ENCODE results near the gene DNMT3A.

The DNMT3A gene

DNA sequence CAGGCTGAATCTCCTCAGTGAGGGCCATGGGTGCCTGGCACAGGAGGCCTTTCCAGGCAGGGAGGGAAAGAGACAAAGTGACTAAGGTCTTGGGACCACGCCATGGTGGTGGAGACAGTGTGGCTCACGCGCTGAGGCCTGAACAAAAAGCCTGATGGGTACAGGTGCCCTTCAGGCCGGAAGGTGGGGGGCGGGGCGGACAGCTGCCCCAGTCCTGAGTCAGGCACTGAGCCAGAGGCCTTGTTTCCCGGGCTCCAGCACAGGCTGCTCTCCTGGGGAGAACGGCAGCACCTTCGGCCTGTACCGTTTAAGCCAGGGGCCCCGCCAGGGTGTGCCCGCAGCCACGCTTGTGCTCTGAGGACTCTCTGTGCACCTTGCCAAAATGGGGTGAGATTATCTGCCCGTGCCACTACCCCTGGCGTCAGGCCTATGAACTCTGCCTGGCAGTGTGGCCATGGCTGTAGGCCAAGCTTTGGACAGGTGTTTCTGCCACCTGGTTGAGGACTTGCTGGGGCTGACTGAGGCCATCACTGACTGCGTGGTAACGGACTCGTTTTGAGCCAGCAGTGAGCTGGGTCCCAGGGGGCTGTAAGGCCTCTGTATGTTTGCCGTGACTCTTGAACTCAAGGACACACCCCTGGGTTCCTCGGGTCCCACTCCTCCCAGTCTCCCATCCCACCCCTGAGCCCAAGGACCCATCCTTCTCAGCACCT is 31.7 kb upstream of the DNMT3A start:
- DNase-seq (ENCODE audit: low read depth in 2 of 2, low spot score in 1 of 2): no peak

DNA sequence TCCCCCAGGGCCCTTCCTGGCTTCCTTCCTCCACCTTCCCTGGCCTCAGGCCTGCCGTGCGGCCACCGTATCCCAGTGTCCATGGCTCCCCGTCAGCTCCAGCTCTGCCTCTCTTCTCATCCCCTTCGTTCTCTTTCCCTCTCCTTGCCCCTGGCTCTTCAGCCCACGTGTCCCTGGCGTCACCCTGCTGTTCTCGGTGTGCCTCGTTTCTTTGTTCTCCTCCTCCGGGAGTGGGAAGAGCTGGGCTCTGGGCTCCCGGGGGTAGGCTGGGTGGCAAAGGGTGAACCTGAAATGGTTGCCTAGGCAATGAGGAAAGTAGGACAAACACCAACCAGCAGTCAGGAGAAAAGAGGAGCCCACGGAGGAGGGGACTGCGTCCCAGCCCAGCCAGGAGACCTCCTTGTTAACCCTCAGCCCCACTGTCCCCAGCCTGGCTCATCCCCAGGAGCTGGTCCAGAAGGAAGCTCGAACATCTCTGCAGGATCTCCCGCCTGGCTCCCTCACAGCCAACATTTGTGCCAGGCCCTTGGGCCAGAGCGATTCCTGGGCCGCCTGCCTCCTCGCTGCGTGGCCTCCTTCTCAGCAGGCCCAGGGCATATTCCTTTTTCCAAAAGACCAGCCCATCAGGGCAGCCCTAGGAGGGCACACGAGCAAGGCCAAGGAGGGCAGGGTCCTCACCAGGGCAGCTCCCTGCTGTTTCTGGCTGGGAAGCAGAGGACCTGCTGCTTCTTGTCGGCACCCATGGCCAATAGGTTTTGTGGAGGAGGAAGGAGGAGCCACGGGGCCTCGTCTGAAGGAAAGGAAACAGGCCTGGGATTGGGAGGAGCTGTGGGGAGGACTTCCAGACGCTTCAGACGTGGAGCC is 30.9 kb upstream of the DNMT3A start:
- DNase-seq (ENCODE audit: low read depth in 2 of 2, low spot score in 1 of 2): no peak

- DNase-seq (ENCODE audit: low read depth in 2 of 2, low spot score in 1 of 2): no peak
Observed at GRCh38 chr2:25371253-25372241, 29.8 kb upstream of the DNMT3A start.

DNA sequence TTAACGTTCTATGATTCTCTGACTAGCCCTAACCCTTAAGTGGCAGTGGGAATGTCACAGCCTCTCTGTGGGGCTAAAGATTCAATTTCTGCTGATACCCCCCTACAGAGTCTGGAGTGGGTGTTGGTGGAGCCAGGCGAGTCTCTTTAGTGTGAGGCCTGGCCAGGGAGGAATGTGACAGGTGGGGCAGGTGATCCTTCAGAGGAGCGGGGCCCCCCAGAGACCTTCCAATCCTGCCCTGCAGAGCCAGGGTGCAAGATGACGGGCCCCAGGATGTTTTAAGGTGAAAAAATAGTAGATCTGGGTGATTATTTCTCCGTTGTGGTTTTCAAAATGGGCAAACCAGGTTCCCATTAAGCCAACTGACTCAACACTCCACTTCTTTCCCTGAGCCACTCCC is 28.2 kb upstream of the DNMT3A start:
- no peak for DNase-seq (ENCODE audit: low read depth in 2 of 2, low spot score in 1 of 2)

GRCh38 chr2:25369439-25369838 is 27.7 kb upstream of the DNMT3A start:
- DNase-seq (ENCODE audit: low read depth in 2 of 2, low spot score in 1 of 2): no peak

- DNase-seq (ENCODE audit: low read depth in 2 of 2, low spot score in 1 of 2): no peak
Observed at GRCh38 chr2:25368660-25369059, 26.9 kb upstream of the DNMT3A start.

DNA sequence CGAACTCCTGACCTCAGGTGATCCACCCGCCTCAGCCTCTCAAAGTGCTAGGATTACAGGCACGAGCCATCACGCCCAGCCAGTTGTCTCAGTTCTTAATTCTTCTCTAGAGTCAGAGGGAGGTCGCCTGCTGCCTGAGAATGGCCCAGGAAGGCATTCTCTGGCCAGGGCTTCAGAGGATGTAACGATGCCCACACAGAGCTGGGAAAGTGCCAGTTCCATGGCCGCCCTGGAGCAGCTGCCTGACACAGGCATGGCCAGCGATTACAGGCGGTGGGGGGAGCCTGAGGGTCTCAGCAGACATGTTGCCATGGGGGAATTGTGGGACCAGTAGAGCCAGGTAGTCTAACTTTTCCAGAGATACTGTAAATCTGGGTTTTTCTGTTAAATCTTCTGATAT is 25.6 kb upstream of the DNMT3A start:
- no peak for DNase-seq (ENCODE audit: low read depth in 2 of 2, low spot score in 1 of 2)

DNA sequence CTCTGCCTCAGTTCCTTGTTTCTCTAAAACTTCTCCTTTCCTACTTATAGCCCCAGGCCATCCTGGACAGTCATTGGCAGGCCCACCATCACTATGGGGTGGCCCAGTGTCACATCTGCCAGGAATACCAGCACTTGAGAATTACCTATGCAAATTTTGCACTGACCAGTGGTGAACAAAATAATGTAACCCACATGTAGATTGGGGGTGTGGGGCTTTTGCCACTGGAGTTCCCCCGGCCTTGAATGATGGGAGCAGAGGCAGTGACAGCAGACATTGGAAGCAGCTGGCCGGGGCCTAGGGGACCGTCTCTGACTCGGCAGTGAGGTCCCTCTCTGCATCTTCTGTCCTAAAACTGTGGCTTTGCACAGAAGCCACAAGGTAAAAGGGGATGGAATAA is 24.9 kb upstream of the DNMT3A start:
- no peak for DNase-seq (ENCODE audit: low read depth in 2 of 2, low spot score in 1 of 2)

DNA sequence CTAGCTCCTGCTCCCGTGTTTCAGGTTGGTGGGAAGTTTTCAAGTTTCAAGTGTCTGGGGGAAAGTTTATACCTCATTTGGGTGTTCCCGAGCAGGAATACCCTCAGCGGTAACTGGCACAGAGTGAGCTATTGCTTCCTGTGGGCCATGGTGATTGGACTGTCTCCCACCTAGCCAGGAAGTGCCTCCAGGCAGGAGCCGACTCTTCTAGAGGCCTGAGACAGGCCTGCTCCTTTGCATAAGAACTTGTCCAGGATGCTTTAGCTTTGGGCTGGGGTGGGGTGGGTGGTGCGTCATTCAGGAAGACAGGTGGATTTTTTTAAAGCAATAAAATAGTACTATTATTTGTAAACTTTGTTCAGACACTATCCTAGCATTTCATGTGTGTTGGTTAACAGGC is 23.5 kb upstream of the DNMT3A start:
- no peak for DNase-seq (ENCODE audit: low read depth in 2 of 2, low spot score in 1 of 2)

DNA sequence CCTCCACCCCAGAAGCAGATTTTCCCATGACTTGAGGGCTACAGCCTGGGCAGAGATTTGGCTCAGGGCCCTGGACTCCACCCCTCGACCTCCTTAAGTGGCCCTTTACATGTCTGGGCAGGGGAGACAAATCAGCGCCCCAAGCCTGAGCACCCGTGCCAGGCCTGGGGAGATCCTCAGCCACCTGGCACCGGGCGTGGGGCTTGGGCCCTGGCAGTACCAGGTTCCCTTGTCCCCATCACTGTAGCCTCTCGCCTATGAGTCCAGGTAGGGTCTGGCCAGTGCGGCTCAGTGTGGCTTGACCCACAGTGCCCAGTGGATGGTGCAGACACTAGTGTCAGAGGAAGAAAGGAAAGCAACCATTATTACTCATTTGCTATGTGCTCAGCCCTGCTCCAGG is 22.0 kb upstream of the DNMT3A start:
- no peak for DNase-seq (ENCODE audit: low read depth in 2 of 2, low spot score in 1 of 2)

- DNase-seq (ENCODE audit: low read depth in 2 of 2, low spot score in 1 of 2): peak; percentile 28 to 36
Observed at GRCh38 chr2:25362434-25363145, 20.9 kb upstream of the DNMT3A start.

GRCh38 chr2:25362049-25362433 is 20.3 kb upstream of the DNMT3A start:
- peak; percentile 89 to 92 for DNase-seq (ENCODE audit: low read depth in 2 of 2, low spot score in 1 of 2)

GRCh38 chr2:25361261-25362048 is 19.7 kb upstream of the DNMT3A start:
- DNase-seq (ENCODE audit: low read depth in 2 of 2, low spot score in 1 of 2): no peak

DNA sequence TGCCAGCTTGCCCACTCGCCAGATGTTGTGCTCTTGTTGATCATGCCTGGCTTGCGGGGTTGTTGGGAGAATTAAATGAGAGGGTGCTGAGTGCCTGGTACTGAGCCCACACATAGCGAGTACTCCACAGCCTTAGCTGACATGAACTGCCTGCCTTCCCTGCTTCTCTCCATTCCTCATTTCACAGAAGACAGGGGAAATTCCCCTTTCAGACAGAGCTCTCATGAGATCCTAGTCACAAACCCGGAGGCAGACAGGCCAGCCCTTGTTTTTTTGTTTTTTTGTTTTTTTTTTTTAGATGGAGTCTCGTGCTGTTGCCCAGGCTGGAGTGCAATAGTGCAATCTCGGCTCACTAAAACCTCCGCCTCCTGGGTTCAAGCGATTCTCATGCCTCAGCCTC is 17.1 kb upstream of the DNMT3A start:
- no peak for DNase-seq (ENCODE audit: low read depth in 2 of 2, low spot score in 1 of 2)

DNA sequence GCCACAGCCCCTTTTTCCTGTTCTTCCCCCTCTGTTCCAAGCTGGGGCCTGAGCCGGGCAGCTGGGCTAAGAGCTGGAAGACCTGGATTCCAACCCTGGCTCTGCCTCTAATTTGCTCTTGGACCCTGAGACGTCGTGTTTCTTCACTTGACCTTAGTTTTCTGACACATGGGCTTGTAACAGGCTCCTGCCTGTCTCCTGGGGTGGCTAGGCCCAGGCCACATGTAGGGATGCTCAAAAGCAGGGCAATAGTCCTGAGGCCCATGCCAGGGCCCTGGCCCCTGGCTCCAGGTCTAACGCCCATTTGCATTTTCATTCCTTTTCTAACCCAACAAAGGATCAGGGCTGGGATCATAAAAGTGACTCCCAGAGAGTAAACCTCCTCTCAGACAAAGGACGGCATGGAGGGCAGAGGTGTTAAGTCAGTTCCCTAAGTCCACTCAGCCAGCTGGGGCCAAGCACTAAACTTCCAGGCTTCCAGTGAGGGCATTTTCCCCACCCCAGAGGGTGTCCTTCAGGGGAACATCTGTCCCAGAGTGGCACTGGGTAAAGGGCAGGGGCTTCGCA is 16.6 kb upstream of the DNMT3A start:
- DNase-seq (ENCODE audit: low read depth in 2 of 2, low spot score in 1 of 2): no peak

- no peak for DNase-seq (ENCODE audit: low read depth in 2 of 2, low spot score in 1 of 2)
Observed at GRCh38 chr2:25356088-25356487, 14.4 kb upstream of the DNMT3A start.

DNA sequence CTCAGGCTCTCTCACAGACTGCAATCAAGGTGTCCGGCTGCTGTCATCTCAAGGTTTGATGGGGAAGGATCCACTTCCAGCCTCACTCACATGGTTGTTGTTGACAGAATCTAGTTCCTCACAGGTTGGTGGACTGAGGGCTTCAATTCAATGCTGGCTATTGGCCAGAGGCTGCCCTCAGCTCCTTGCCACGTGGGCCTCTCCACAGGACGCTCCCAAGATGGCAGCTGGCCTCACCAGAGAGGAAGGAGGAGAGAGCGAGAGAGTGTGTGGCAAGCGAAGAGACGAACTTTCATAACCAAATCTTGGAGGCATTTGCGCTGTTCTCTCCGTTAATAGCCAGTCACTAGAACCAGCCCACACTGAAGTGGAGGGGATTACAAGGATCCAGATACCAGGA is 13.5 kb upstream of the DNMT3A start:
- no peak for DNase-seq (ENCODE audit: low read depth in 2 of 2, low spot score in 1 of 2)

GRCh38 chr2:25354116-25354515 is 12.4 kb upstream of the DNMT3A start:
- DNase-seq (ENCODE audit: low read depth in 2 of 2, low spot score in 1 of 2): no peak

DNA sequence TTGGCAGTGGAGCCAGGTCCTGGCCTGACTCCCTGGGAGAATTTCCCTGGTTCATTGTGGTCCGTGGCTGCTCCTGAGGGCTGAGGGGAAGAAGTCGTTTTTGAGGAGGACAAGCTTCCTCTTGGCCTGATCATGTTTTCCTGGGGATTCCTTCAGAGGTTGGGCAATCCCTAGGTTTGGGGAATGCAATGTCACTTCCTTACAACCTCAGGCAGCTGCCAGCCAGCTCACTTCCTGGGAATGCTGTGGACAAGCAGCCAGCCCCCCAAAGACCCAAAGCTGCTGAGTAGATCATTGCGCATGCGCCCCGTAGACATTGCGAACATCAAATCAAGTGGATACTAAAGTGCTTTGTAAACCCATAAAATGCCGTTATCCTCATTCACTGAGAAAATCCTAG is 7.7 kb upstream of the DNMT3A start:
- DNase-seq (ENCODE audit: low read depth in 2 of 2, low spot score in 1 of 2): no peak

DNA sequence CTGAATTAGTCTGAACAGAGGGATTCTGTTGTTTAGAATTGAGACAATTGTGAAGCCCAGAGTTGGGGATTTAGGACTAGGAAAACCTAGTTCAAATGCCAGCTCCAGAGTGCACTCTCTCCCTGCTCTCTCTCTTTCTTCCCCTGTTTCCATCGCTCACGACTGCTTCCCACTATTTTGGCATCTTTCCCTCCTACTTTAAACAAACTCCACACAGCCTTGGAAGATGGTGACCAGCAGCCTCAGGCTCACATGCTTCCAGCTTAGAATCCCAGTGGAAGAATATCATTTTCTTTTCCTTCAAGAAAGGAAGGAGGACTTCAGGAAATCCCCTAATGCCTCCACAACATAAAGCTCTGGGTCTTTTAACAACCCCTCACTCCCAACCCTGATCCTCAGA is 6.1 kb upstream of the DNMT3A start:
- no peak for DNase-seq (ENCODE audit: low read depth in 2 of 2, low spot score in 1 of 2)

Data from stimulated activated CD8-positive, alpha-beta memory T cell treated with anti-CD3 and anti-CD28 coated beads, Interleukin-4, amount 100 ng/mL, for 1 hour (primary cell).